Smooth muscle cell (in vitro differentiated cells): ENCODE measurements around the gene CD274. TPM values are rescaled to one million over a fixed set of nuclear protein-coding genes. Genes with fewer than 3 reads are reported as not detected.
"Not testable (repeated sequence)": the region's sequence is repeated elsewhere in the genome, so short reads cannot be mapped to it uniquely, and the experiment has no call there.

Experiments
- DNase-seq: peaks from one replicate; lab custom pipeline; 2025; ENCODE audit not compliant: unreplicated experiment; lab: John Stamatoyannopoulos, UW
- H2AFZ ChIP-seq: fragments of 200-600 bp; sonication (generic); 2 replicates; pipeline ENCODE4 v1.6.0; 2016; ENCODE audit warnings: antibody characterized with exemption, low read depth, mild to moderate bottlenecking
- H3F3A ChIP-seq: fragments of 200-600 bp; sonication (generic); 2 replicates; pipeline ENCODE4 v1.6.0; 2017; ENCODE audit warnings: antibody characterized with exemption, low read depth
- H3K27ac ChIP-seq: fragments of 200-600 bp; sonication (generic); 2 replicates; pipeline ENCODE4 v1.5.1; 2016; ENCODE audit warnings: low read depth, mild to moderate bottlenecking
- H3K27me3 ChIP-seq: fragments of 200-600 bp; sonication (generic); 2 replicates; pipeline ENCODE4 v1.6.1; 2016; ENCODE audit warnings: low read depth, mild to moderate bottlenecking
- H3K36me3 ChIP-seq: fragments of 200-600 bp; sonication (generic); 2 replicates; pipeline ENCODE4 v1.5.1; 2016; ENCODE audit warnings: low read depth
- H3K4me1 ChIP-seq: fragments of 200-600 bp; sonication (generic); 2 replicates; pipeline ENCODE4 v1.5.1; 2016; ENCODE audit warnings: low read depth
- H3K4me2 ChIP-seq: fragments of 200-600 bp; sonication (generic); 2 replicates; pipeline ENCODE4 v1.6.0; 2016; ENCODE audit warnings: mild to moderate bottlenecking
- H3K4me3 ChIP-seq: fragments of 200-600 bp; sonication (generic); 2 replicates; pipeline ENCODE4 v1.5.1; 2016; ENCODE audit warnings: mild to moderate bottlenecking
- H3K79me2 ChIP-seq: fragments of 200-600 bp; sonication (generic); 2 replicates; pipeline ENCODE4 v1.6.0; 2016; ENCODE audit warnings: low read depth, mild to moderate bottlenecking
- H3K9ac ChIP-seq: fragments of 200-600 bp; sonication (generic); 2 replicates; pipeline ENCODE4 v1.6.0; 2016; ENCODE audit warnings: low read depth
- H3K9me3 ChIP-seq: fragments of 200-600 bp; sonication (generic); replicated peaks from 2 replicates; pipeline ENCODE4 v1.5.1; 2016; ENCODE audit warnings: low read depth
- H4K20me1 ChIP-seq: fragments of 200-600 bp; sonication (generic); 2 replicates; pipeline ENCODE4 v1.6.0; 2016; ENCODE audit warnings: low read depth
- CTCF ChIP-seq: fragments of 200-600 bp; sonication (generic); IDR thresholded peaks from 2 replicates; pipeline ENCODE4 v1.5.1; 2017; ENCODE audit warnings: borderline replicate concordance, mild to moderate bottlenecking, antibody characterized with exemption; ENCODE audit not compliant: insufficient read depth, poor library complexity, severe bottlenecking
- WGBS: methylation state at CpG from one replicate; pipeline ENCODE4 v1.1.7; 2016; ENCODE audit warnings: low lambda C conversion rate; 5-methylcytosine and 5-hydroxymethylcytosine counted together
- polyA plus RNA-seq: library from polyadenylated mRNA; unstranded; fragments of >200 nt; fragmentation: Nextera tagmentation; extraction: Ambion mirVana; gene quantifications from 2 replicates; pipeline ENCODE4 v1.2.1, GENCODE V29; 2016
- total RNA-seq: library from RNA; depleted of rRNA; stranded (reverse); fragments of >200 nt; gene quantifications from 2 replicates; pipeline ENCODE4 v1.2.3, GENCODE V29; 2014

CD274 gene
- total and polyA plus RNA-seq, 2 experiments from 2014 or later, result 2.3 to 4.0 TPM

GRCh38 chr9:5489630-5490490, 39.5 kb downstream of the CD274 start:
- no peak for DNase-seq
- Histone ChIP-seq H4K20me1 (no peaks in the 10 kb centered on the region), H3K4me2 (no peak overlapping the region), H3F3A (no peaks in the 10 kb centered on the region), H3K36me3 (no peaks in the 10 kb centered on the region), H3K4me3 (no peak overlapping the region), H3K79me2 (no peaks in the 10 kb centered on the region), H3K9ac (no peak overlapping the region), H2AFZ (no peak overlapping the region), H3K27ac (no peak overlapping the region), H3K4me1 (no peaks in the 10 kb centered on the region), H3K27me3 (no peaks in the 10 kb centered on the region), H3K9me3 (no peaks in the 10 kb centered on the region)
- WGBS, result 90% methylated on average over 9 of the region's 9 CpGs
- TF ChIP-seq CTCF, result no peak

GRCh38 chr9:5492965-5493678, 42.8 kb downstream of the CD274 start:
- WGBS, result 100% methylated on average over 1 of the region's 1 CpG

GRCh38 chr9:5493679-5494511, 43.6 kb downstream of the CD274 start:
- no peak overlapping the region for H3K4me3 ChIP-seq
- H3K27ac ChIP-seq, result no peak overlapping the region

More at GRCh38 chr9:5492965-5493678, 42.8 kb downstream of the CD274 start:
- H3K27me3 ChIP-seq, result no peaks in the 10 kb centered on the region
- no peaks in the 10 kb centered on the region for H3K4me1 ChIP-seq
- no peaks in the 10 kb centered on the region for H3F3A ChIP-seq
- no peak overlapping the region for H2AFZ ChIP-seq
- H3K4me2 ChIP-seq, result no peak overlapping the region
- H3K9ac ChIP-seq, result no peak overlapping the region
- H3K36me3 ChIP-seq, result no peaks in the 10 kb centered on the region
- H3K79me2 ChIP-seq, result no peaks in the 10 kb centered on the region
- H3K9me3 ChIP-seq, result no peaks in the 10 kb centered on the region
- no peak overlapping the region for H3K4me3 ChIP-seq
- TF ChIP-seq CTCF, result no peak
- H4K20me1 ChIP-seq, result no peaks in the 10 kb centered on the region
- no peak for DNase-seq
- H3K27ac ChIP-seq, result no peak overlapping the region

GRCh38 chr9:5494765-5495164, 44.4 kb downstream of the CD274 start:
- H3K27ac ChIP-seq, H2AFZ ChIP-seq, H3K27me3 ChIP-seq, H3F3A ChIP-seq, H4K20me1 ChIP-seq, H3K9me3 ChIP-seq, H3K36me3 ChIP-seq, H3K4me1 ChIP-seq, H3K4me3 ChIP-seq, DNase-seq, H3K79me2 ChIP-seq, H3K9ac ChIP-seq, H3K4me2 ChIP-seq: not testable (repeated sequence)
- 94% methylated on average over 3 of the region's 3 CpGs for WGBS

More at GRCh38 chr9:5493679-5494511, 43.6 kb downstream of the CD274 start:
- WGBS, result 76% methylated on average over 8 of the region's 8 CpGs
- Histone ChIP-seq H3K9ac (no peak overlapping the region), H3F3A (no peaks in the 10 kb centered on the region), H3K36me3 (no peaks in the 10 kb centered on the region), H4K20me1 (no peaks in the 10 kb centered on the region), H3K79me2 (no peaks in the 10 kb centered on the region), H3K4me1 (no peaks in the 10 kb centered on the region), H3K4me2 (no peak overlapping the region), H2AFZ (no peak overlapping the region), H3K9me3 (no peaks in the 10 kb centered on the region), H3K27me3 (no peaks in the 10 kb centered on the region)
- TF ChIP-seq CTCF, result no peak
- DNase-seq, result no peak
